GM18517 (cell line): ENCODE data around the gene ACAN.
A peak's percentile ranks its signal among the peaks of the same experiment; 100 is the strongest.

ENCODE experiments used
- ATAC-seq: cut with Tn5 transposase; IDR thresholded peaks from one replicate; pipeline ENCODE4 v1.9.1; 2021; ENCODE audit warnings: mild to moderate bottlenecking, moderate library complexity; ENCODE audit not compliant: unreplicated experiment

ACAN gene

DNA sequence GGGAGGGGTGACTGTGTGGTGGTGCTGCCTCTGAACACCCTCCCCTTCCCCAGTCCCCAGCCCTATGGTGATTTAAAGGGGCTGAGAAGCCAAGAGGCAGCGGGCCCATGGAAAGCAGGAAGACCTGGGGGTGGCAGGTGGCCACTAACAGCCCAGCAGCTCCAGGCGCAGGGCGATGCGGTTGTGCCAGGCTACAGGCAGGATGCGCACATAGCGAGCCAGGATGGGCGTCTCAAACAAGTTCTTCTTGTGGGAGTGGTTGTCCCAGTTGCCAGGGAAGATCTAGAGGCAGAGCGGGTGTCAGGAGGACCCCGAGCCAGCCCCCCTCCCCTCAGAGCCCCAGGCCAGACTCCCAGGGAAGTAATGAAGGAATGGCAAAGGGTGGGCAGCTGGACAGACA lies 96.0 kb downstream of the ACAN start:
- ATAC-seq = no peak

DNA sequence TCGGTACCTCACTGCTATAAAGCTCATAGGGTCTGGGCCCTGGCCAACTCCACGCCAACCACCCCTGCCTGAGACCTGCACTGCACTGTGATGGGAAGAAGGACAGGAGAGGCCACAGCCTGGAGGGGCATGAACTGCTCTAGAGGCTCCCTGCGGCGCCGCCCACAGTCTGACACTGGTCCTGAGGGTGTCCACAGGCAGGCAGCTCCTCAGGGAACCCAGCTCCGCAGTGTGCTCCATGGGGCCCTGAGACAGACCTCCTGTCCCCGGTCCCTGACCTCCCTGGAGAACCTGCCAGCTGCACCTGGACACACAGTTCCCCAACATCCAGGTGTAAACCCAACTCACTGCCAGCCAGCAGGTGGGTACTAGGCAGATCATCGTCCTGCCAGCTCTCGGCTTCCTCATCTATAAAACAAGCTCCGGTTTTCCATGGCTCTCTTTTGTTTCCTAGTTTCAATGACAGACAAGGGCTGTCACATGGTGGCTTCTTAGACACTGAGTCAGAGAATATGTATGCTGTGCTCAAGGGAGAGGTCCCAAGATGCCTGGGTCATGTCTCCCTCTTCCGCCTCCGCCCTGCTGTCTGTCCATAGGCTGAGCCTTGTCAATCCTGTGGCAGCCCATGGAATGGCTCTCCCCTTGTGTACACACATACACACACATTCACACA lies 97.2 kb downstream of the ACAN start:
- ATAC-seq = no peak

DNA sequence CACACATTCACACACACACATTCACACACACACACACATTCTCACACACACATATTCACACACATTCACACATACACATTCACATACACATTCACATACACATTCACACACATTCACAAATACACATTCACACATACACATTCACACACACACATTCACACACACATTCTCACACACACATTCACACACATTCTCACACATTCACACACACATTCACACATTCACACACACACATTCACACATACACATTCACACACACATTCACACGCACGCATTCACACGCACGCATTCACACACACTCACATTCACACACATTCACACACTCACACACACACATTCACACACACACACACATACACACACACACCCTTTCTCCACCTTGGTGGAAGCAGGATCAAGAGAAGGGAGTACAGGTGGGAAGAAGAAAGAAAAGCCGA lies 97.8 kb downstream of the ACAN start:
- ATAC-seq = no peak

- ATAC-seq = no peak
Observed at GRCh38 chr15:88901508-88902220, 98.4 kb downstream of the ACAN start.

- no peak for ATAC-seq
Observed at GRCh38 chr15:88902221-88902835, 99.1 kb downstream of the ACAN start.

GRCh38 chr15:88902846-88903245 lies 99.6 kb downstream of the ACAN start:
- ATAC-seq = no peak

DNA sequence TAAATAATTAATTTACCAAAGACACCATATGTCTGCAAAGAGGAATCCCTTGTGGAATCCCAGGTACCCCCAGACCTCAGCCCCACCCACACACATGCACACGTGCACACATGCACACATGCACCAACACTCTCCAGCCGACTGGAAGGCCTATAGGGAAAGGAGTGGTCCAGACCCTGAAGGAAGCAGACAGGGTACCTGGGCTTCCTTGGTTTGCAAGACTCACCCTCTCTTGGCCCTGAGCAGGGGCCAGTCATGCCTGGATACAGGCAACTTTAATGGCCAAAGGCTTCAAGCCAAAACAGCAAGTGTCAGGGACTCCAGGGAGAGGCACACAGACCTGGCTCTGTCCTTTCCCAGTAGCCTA lies 101.0 kb downstream of the ACAN start:
- ATAC-seq = no peak

- ATAC-seq = peak; percentile 77
Observed at GRCh38 chr15:88904624-88905327, 101.5 kb downstream of the ACAN start.

GRCh38 chr15:88905576-88905975 lies 102.3 kb downstream of the ACAN start:
- no peak for ATAC-seq

DNA sequence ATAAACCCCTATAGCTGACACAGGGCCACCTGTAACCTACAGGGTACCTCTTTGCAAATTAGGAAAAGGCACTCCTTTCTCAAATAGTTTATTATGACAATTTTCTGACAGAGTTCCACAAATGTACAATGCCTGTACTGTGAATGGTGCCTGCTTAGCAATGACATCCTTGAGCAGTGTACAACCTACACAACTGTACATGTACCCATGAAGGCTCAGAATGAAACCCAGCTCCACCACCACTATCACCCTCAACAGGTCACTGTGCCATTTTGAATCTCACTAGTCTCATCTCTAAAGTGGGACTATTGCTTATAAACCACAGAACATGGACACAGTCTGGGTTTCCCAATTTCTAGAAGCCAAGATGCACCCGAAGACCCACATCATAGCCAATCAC lies 102.9 kb downstream of the ACAN start:
- ATAC-seq = no peak

- no peak for ATAC-seq
Observed at GRCh38 chr15:88906551-88906950, 103.3 kb downstream of the ACAN start.

DNA sequence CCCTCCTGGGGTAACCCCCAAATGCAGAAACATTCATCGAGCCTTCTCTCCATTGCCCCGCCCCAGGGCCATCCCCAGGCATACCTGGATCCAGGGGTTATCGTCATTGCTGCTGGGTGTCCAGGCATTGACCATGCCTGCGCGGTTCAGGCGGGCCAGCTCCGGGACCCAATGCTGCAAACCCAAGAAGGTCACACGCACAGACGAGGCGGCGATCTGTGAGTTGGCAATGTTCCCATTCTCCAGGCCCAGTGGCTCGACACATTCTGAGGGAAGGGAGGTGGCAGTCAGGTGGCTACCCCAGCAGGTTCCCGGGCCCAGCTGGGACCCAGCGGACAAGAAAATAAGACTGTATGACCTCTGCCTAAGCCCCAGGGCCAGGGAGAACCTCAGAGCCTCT lies 103.9 kb downstream of the ACAN start:
- ATAC-seq = no peak

GRCh38 chr15:88908123-88908522 lies 104.9 kb downstream of the ACAN start:
- ATAC-seq = no peak

- no peak for ATAC-seq
Observed at GRCh38 chr15:88908697-88909621, 105.7 kb downstream of the ACAN start.

GRCh38 chr15:88909956-88910831 lies 107.0 kb downstream of the ACAN start:
- no peak for ATAC-seq

DNA sequence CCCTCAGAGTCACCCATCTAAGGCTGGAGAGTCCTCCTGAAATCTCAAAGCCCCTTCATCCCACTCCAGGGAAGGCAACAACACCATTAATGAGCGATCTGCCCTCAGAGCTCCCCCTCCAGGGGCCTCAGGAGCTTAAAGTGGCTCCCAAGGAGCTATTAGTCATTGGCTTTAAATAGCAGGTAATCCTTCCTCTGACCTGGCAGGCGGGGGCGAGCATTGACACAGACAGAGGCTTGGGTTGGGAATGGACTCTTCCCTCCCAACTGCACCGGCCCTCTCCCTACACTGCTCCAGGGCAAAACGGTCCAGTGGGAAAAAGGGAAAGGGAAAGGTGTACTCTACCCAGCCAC lies 108.5 kb downstream of the ACAN start:
- no peak for ATAC-seq

DNA sequence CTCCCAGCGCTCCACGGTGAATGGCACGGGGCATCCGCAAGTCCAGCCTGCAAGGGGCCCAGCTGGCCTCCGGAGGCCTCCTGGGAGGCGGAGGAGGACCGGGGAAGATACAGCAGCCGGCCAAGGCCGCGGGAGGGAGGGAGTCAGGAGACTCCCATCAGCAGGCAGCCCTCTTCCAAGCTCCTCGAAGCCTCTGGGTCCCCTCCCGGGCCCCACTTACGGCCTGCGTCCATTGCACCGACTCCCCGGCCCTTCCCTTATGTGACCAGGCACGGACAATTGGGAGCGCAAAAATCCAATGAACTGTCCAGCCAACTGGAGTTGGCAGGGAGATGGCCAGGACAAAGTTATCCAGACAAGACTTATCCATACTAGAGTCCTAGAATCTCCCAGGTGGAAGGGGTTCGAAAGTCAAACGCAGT lies 109.3 kb downstream of the ACAN start:
- no peak for ATAC-seq

- ATAC-seq = peak; percentile 74
Observed at GRCh38 chr15:88913017-88913849, 110.0 kb downstream of the ACAN start, which contains the start of gene MFGE8. Gene MFGE8, minus strand, starts transcription at chr15:88913379. Its CDS starts 60 bp downstream, at chr15:88913319.

- no peak for ATAC-seq
Observed at GRCh38 chr15:88913850-88914169, 110.6 kb downstream of the ACAN start.
